Pulmonary artery endothelial cell (primary cell): ENCODE data around the gene ANTXR2. TPM values are rescaled to one million over a fixed set of nuclear protein-coding genes. Genes with fewer than 3 reads are reported as not detected.

Source experiments
- DNase-seq: peaks from one replicate; pipeline ENCODE4 v3.0.0-alpha.2; 2011; ENCODE audit warnings: low read depth, low spot score
- total RNA-seq: library from RNA; depleted of rRNA; stranded (reverse); fragments of >200 nt; gene quantifications from 2 replicates; pipeline ENCODE4 v1.2.3, GENCODE V29; 2014

ANTXR2 gene
- total RNA-seq, 1 donor from 2014 or later, result 30.3 TPM

DNA sequence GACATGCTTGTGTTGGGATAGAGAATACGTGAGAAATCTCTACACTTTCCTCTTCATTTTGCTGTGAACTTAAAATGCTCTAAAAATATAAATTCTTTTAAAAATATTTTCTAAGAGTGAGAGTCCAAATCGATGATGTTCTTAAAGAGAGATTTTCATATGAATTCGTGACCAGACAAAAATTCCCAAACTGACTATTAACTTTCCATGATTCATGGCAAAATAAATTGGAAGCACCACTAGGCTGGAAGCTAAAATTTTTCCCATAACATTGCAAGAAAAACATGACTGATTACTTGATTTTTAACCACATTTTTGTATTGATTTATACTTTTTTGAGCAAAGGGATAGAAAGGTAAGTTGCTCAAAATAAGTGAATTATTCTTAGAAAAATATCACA, 201.1 kb downstream of the ANTXR2 start:
- DNase-seq, result no peak

DNA sequence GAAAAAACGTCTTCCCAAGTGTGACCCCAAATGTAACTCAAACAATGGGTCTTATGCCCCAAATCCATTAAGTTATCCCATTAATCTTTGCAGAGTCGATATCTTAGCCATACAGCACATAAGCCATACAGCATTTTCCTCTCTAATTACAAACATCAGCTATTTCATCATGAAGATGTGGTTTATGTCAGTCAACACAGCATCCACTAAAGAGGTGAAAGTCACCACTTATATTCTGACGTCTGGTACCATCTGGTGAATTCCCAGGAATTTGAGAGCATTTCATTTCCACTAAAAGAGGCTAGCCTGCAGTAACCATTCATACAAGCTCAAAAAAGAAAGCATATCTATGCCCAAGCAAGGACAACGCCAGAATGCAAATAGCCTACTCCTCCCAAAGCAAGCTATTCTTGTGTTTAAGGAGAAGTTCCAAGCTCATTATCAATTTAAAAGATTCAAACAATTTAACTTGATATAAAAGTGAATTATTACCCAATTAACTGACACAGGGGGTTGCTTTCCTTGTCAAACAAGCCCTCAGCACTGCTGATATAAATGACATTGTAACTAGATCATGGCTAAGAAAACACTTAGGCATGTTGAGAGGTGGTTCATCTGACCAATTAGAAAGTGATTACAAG, 203.3 kb downstream of the ANTXR2 start:
- no peak for DNase-seq

DNA sequence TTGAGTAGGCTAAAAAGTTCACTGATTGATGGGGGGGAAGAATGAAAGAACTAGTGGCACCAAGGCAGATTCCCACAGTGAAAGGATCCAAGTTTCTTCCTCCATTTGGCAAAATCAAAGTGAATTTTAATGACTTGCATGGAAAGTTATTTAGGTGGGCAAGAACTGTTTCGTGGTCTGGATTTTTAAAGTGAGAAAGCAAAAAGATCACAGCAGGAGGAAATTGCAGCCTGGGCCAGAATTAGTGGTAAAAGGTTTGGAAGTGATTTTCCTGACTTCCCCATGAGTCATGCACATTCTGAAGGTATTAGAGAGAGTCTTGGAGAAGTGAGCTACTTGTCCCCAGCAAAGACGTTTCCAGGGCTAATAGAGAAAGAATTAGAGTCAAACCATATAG, 207.8 kb downstream of the ANTXR2 start:
- DNase-seq, result no peak

DNA sequence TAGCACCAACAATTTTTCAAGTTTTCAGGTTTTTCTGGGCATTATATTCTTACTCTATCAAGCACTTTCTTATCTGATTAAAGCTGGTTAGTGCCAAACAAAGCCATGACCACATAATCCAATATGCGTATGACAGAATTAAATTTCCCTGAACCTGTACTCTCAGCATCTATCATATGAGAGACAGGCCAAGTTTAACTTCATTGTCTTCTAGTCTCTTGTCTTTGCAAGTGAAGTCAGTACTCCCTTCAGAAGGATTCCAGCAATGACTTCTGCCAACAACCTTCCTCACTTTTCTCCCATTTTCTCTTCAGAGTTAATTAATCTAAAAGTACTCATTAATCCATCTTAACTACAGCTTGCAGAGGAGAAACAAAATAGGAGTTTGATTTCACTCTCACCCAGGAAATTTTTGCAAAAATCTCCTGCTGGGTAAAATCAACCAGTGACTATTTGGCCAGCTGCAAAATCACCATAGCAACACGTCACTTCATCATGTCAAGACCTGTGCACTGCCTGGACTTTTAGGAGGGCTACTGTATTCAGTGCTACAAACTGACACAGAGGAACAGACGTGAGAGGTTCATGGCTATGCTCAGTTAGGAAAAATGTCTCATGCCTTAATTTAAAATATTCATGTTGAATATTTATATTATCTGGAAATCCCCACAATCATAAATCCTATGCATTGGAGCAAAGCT, 208.4 kb downstream of the ANTXR2 start:
- DNase-seq, result no peak

DNA sequence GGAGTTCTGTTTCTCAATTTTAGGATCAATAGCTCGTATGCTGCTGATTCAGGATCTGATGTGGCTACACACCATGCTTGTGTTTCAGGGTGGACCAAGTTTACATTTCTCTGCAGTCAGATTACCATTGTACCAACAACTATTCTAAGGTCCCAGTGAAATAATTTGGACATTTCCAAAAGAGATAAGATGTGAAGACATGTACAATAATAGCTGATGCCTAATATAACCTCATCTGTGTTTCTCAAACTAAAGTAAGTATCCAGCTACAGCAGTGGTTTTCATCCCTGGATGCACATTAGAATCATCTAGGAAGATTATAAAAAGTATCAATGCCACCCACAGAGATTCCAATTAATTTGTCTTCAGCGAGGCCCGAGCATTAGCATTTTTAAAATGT, 209.7 kb downstream of the ANTXR2 start:
- DNase-seq, result no peak

DNA sequence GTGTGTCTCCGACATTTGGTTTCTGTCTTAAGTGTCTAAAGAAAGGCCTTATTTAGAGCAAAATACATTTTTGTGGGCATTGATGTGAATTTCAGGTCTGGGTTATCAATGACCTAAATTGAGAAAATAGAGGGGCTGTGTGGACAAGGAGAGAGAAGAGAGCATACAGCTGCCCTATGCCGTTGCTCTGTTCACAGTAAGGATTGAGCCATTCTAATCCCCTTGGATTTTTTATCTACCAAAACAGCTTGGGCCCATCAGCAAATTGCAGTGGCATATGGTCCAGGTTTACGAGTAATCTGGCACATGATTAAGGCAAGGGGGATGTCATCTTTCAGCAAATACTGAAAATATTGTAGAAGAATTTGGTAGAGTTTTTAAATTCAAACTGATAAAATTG, 210.2 kb downstream of the ANTXR2 start:
- no peak for DNase-seq

DNA sequence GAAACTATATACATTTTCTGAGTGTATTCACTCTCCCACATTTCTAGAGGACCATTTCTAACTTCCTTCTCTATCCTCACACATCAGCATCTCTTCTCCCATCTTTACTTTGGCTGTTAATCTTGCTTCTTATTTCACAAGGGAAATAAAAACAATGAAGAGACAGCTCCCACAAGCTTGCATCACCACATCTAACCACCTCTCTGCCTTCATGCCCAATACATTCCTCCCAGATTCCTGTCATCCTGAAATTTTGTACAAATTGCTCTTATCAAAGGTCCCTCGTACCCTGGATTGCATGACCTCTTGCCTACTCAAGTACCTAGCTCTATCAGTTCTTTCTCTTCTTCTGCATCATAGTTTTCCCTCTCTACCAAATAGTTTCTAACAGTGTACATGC, 215.2 kb downstream of the ANTXR2 start:
- no peak for DNase-seq

DNA sequence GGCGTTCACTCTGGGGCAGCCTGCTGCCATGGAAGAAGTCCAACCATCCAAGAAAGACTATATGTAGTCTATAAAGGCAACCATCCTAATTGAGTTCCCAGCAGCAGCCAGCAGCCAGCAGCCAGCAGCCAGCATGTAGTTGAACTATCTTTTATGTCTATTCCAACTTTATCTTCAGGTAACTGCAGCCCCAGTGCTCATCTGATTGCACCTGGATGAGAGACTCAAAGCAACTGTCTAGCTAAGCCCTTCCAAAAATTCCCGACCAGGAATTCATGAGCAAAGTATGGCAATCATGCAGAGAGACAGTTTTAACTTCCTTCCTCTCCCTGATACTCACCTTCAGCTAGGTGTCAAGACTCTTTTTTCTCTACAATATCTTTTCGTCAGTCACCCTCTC, 216.8 kb downstream of the ANTXR2 start:
- DNase-seq, result no peak

DNA sequence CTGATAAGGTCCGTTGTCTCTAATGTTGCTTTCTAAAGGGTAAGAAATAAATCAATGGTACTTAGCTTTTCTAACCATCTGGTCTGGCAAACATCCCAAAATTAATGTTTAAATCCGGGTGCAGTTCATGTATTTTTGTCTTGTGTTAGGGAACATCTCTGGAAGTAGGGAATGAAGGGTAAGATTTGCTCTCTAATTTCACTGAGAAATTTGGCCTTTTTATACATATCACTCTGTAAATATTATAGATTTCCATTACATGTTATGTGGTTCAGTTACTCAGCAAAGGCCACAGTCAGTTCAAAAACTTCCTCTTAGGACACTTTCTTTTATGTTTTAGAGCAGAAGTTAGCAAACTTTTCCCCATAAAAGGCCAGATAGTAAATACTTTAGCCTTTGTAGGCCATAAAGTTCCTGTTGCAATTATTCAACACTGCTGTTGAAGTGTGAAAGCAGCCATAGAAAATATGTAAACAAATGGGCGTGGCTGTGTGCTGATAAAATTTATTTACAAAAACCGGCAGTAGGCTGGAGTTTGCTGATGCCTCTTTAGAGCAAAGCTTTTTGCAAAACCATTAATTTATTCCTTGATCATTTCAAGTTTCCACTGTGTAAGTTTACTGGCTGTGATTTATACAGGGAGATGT, 218.1 kb downstream of the ANTXR2 start:
- DNase-seq, result no peak

DNA sequence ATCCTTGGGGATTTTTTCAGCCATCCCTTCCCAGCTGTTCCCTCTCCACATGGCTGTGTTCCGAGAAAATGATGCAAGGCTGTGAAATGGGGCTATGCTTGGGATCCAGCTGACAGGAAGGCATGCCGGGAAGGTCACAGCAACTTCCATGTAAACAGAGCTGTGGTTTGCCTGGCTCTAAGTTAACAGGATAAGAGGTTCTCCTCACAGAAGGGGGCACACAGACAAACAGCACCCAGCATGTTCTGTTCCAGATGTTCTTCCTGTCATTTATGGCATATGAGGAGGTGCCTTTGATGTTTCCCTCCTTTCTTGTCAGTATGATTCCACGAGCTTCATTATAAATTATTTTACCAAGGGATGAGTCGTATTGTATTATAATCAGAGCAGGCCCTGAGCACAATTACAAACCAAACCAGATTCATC, 220.7 kb downstream of the ANTXR2 start:
- DNase-seq, result no peak

DNA sequence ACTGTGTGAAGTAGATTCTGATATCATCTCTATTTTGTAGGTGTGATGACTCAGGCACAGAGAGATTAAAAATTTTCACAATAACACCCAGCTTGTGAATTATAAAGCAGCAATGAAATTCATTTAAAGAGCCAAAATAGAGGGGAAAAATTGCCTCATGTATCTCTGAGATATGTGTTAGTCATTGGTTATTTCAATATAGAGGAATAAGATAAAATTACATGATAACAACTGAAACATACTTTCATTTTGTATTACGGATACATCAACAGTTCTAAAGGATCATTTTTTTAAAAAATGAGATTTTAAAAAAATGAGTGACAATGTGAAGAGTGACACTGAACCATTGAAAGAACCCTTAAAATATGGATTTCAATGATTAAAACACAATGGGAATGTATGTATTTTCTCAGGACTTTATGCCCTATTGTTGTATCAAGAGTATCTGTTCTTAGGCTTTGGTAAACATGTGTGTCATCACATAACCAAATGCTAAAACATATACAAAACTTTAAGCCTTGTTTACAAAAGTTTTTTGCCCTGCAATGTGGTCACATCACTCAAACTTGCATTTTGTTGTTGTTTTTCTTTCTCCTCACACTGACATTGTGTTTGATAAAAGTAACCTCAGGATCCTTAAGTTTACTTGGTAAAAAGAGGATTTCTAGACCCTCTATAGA, 221.3 kb downstream of the ANTXR2 start:
- no peak for DNase-seq

Other genes with a start within 250 kb of the ANTXR2 start
- gene PRDM8, start 124.3 kb upstream of the ANTXR2 start, total RNA-seq, result 0.14 and 0.33 TPM in 2 replicates
- gene FGF5, start 193.4 kb upstream of the ANTXR2 start, total RNA-seq, result 0.32 and 0.53 TPM in 2 replicates